ENCODE data around the gene PRND. TPM values are rescaled to one million over a fixed set of nuclear protein-coding genes. Genes with fewer than 3 reads are reported as not detected.

Gene PRND
- polyA plus RNA-seq, 2 of the 4 experiments (the other 2 are of a cell fraction) = not detected

GRCh38 chr20:4714818-4715217 is 6.9 kb upstream of the PRND start:
- FAIRE-seq = no peak
- CTCF ChIA-PET = interaction anchor here (0.6 to 15.3 kb wide), 7 partner anchors 8 to 241 kb away, joined by 3 to 378 read pairs (median 3); no protein-coding TSS in a partner anchor

GRCh38 chr20:4717816-4718570 is 3.7 kb upstream of the PRND start:
- ATAC-seq (no peak), DNase-seq (ENCODE audit: low read depth in 1 of 2, low spot score in 1 of 2) (no peak), FAIRE-seq (no peak)
- TF ChIP-seq POLR2A (IDR thresholded peaks at IDR 0.05; ENCODE audit: low read length) (no peak), EP300 (IDR thresholded peaks at IDR 0.05) (no peak)
- ChIA-PET POLR2A (no interaction called here), CTCF (interaction anchor here (0.6 to 15.3 kb wide), 4 partner anchors 11 to 136 kb away, joined by 3 to 378 read pairs (median 72); no protein-coding TSS in a partner anchor)
- 76% methylated on average over 12 of the region's 12 CpGs for WGBS (ENCODE audit: missing lambda C conversion rate)
- no peak overlapping the region for H3K4me3 ChIP-seq
- H3K4me2 ChIP-seq = no peak overlapping the region
- H3K9me3 ChIP-seq = no peaks in the 10 kb centered on the region
- H3K4me1 ChIP-seq = peaks cover 6% of the 10 kb centered on the region; the same call in 2 of the 3 replicates
- H3K27ac ChIP-seq = no peak overlapping the region

More at GRCh38 chr20:4714818-4715217, 6.9 kb upstream of the PRND start:
- H3K27ac ChIP-seq = no peak overlapping the region
- no peaks in the 10 kb centered on the region for H3K4me1 ChIP-seq
- POLR2A ChIA-PET = no interaction called here
- H3K4me3 ChIP-seq = no peak overlapping the region
- WGBS (ENCODE audit: missing lambda C conversion rate) = 26% methylated on average over 1 of the region's 1 CpG
- H3K9me3 ChIP-seq = no peaks in the 10 kb centered on the region
- TF ChIP-seq MAZ (IDR thresholded peaks at IDR 0.05; ENCODE audit: borderline replicate concordance, low read depth, low read length) (no peak), CEBPB (IDR thresholded peaks at IDR 0.05) (no peak), USF2 (IDR thresholded peaks at IDR 0.05) (no peak), NFE2L2 (conservative IDR thresholded peaks at IDR 0.05; ENCODE audit: low read length) (no peak), EP300 (IDR thresholded peaks at IDR 0.05) (no peak), RCOR1 (IDR thresholded peaks at IDR 0.05; ENCODE audit: low read depth, low read length) (no peak), KDM1A (IDR thresholded peaks at IDR 0.05; ENCODE audit: low read depth) (no peak), BCL3 (IDR thresholded peaks at IDR 0.05) (no peak), MYC (IDR thresholded peaks at IDR 0.05; ENCODE audit: borderline replicate concordance, low read length) (no peak), EHF (CRISPR knock-in tag; IDR thresholded peaks at IDR 0.05) (no peak), CHD4 (IDR thresholded peaks at IDR 0.05; ENCODE audit: borderline replicate concordance) (no peak), GATA3 (IDR thresholded peaks at IDR 0.05; ENCODE audit: borderline replicate concordance) (no peak), CBX8 (IDR thresholded peaks at IDR 0.05) (no peak), E2F6 (IDR thresholded peaks at IDR 0.05; ENCODE audit: borderline replicate concordance, low read depth) (no peak)
- DNase-seq (ENCODE audit: low read depth in 1 of 2, low spot score in 1 of 2) = no peak
- no peak for ATAC-seq
- H3K4me2 ChIP-seq = no peak overlapping the region

GRCh38 chr20:4719190-4719589 is 2.5 kb upstream of the PRND start:
- FAIRE-seq (no peak), ATAC-seq (no peak), DNase-seq (ENCODE audit: low read depth in 1 of 2, low spot score in 1 of 2) (no peak)
- no peak overlapping the region for H3K4me3 ChIP-seq
- CTCF ChIA-PET = interaction anchor here (1.5 to 15.3 kb wide), 7 partner anchors 10 to 170 kb away, joined by 4 to 378 read pairs (median 13); no protein-coding TSS in a partner anchor
- POLR2A ChIA-PET = no interaction called here
- no peaks in the 10 kb centered on the region for H3K9me3 ChIP-seq
- 52% methylated on average over 2 of the region's 2 CpGs for WGBS (ENCODE audit: missing lambda C conversion rate)
- H3K27ac ChIP-seq = no peak overlapping the region
- peaks cover 6% of the 10 kb centered on the region; the same call in 2 of the 3 replicates for H3K4me1 ChIP-seq
- TF ChIP-seq E2F6 (IDR thresholded peaks at IDR 0.05; ENCODE audit: borderline replicate concordance, low read depth) (no peak), KDM1A (IDR thresholded peaks at IDR 0.05; ENCODE audit: low read depth) (no peak), ZFP36 (IDR thresholded peaks at IDR 0.05; ENCODE audit: borderline replicate concordance, partially characterized antibody) (no peak), EHMT2 (IDR thresholded peaks at IDR 0.05; ENCODE audit: low read depth) (no peak), HEYL (CRISPR knock-in tag; IDR thresholded peaks at IDR 0.05) (no peak), CEBPB (IDR thresholded peaks at IDR 0.05) (no peak), JUNB (IDR thresholded peaks at IDR 0.05) (no peak), BHLHE40 (IDR thresholded peaks at IDR 0.05; ENCODE audit: low read depth, low read length) (no peak), SREBF2 (IDR thresholded peaks at IDR 0.05) (no peak), MAX (IDR thresholded peaks at IDR 0.05) (no peak), ESRRA (IDR thresholded peaks at IDR 0.05; ENCODE audit: borderline replicate concordance, low read length) (no peak), RNF2 (IDR thresholded peaks at IDR 0.05; ENCODE audit: borderline replicate concordance, low read depth) (no peak), GATA3 (IDR thresholded peaks at IDR 0.05; ENCODE audit: borderline replicate concordance) (no peak), CBX2 (IDR thresholded peaks at IDR 0.05; ENCODE audit: borderline replicate concordance, low read depth) (no peak), TP53 (CRISPR knock-in tag; IDR thresholded peaks at IDR 0.05) (no peak), ZNF302 (CRISPR knock-in tag; IDR thresholded peaks at IDR 0.05) (no peak), HOXB5 (CRISPR knock-in tag; IDR thresholded peaks at IDR 0.05) (no peak), NR3C1 (IDR thresholded peaks at IDR 0.05) (no peak)
- H3K4me2 ChIP-seq = no peak overlapping the region

Data from A549 (cell line).